Suprapubic skin (tissue), 4 donors: ENCODE measurements around the gene FRY. TPM values are rescaled to one million over a fixed set of nuclear protein-coding genes. Genes with fewer than 3 reads are reported as not detected.

ENCODE experiments used
- DNase-seq, 2 donors: peaks; one replicate each; pipeline ENCODE4 v3.0.0-alpha.2; 2019; ENCODE audit warnings: low spot score in 2 of 2
- H3K27ac ChIP-seq: fragments of 200-600 bp; sonication (generic); one replicate; pipeline ENCODE4 v1.5.1; 2019
- H3K27me3 ChIP-seq: fragments of 200-600 bp; sonication (generic); one replicate; pipeline ENCODE4 v1.5.1; 2019
- H3K36me3 ChIP-seq: fragments of 200-600 bp; sonication (generic); one replicate; pipeline ENCODE4 v1.5.1; 2019
- H3K4me1 ChIP-seq: fragments of 200-600 bp; sonication (generic); one replicate; pipeline ENCODE4 v1.5.1; 2019
- H3K4me3 ChIP-seq: fragments of 200-600 bp; sonication (generic); one replicate; pipeline ENCODE4 v1.5.1; 2019; ENCODE audit warnings: mild to moderate bottlenecking
- H3K9me3 ChIP-seq: fragments of 200-600 bp; sonication (generic); one replicate; pipeline ENCODE4 v1.5.1; 2019
- EP300 ChIP-seq: sonication (generic); formaldehyde crosslinking; IDR thresholded peaks from one replicate; pipeline ENCODE4 v1.6.1; 2017; ENCODE audit warnings: antibody characterized with exemption
- POLR2A ChIP-seq, 2 donors: fragments of 450-650 bp; IDR thresholded peaks; one replicate each; pipeline ENCODE4 v1.6.1; 2017; ENCODE audit warnings: antibody characterized with exemption in 2 of 2, mild to moderate bottlenecking in 2 of 2, moderate library complexity in 2 of 2
- POLR2AphosphoS5 ChIP-seq, 3 donors: sonication (generic); formaldehyde crosslinking; IDR thresholded peaks; one replicate each; pipeline ENCODE4 v1.6.1; 2017; ENCODE audit warnings: antibody characterized with exemption in 3 of 3
- WGBS: methylation state at CpG from one replicate; pipeline ENCODE4 v1.1.5; 2018; 5-methylcytosine and 5-hydroxymethylcytosine counted together
- total RNA-seq, 4 donors: library from RNA; depleted of rRNA; stranded (reverse); fragments of >200 nt; gene quantifications; one replicate each; pipeline ENCODE4 v1.1.0, GENCODE V29; 2016
- TF ChIP-seq, protein P1 (sequence below), 2 donors: fragments of 200-600 bp in 1 of 2; fragments of 450-650 bp in 1 of 2; sonication (generic) in 1 of 2; IDR thresholded peaks; one replicate each; pipeline ENCODE4 v1.5.1; 2016 to 2019; ENCODE audit warnings: antibody characterized with exemption in 2 of 2, mild to moderate bottlenecking in 1 of 2, moderate library complexity in 1 of 2

The FRY gene
- total RNA-seq, 4 donors from 2014 or later: 22.5 to 39.6 (median 26.8) TPM

DNA sequence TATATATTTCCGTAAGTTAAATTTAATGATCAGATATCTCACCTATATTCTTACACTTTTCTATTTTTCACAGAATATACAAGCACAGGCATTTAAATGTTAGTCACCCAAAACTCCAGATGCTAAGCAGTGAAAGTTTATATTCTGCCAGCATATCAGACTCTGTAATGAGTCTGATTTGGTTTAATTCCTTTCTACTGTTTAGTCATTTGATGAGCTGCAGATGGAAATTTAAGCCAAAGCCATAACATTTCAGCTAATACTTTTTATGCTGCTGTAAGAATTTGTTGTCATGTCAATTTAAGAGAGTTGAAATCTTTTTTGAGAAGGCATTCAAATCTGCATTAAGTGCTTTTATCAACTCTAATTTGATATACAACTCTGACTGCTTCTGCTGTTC is 8.0 kb downstream of the FRY start:
- no peak overlapping the region for H3K4me3 ChIP-seq
- 91% methylated on average over 1 of the region's 1 CpG for WGBS
- H3K27ac ChIP-seq: no peak overlapping the region
- DNase-seq: no peak
- H3K27me3 ChIP-seq: no peaks in the 10 kb centered on the region
- H3K9me3 ChIP-seq: no peaks in the 10 kb centered on the region
- no peaks in the 10 kb centered on the region for H3K36me3 ChIP-seq
- TF ChIP-seq, protein P1, sequence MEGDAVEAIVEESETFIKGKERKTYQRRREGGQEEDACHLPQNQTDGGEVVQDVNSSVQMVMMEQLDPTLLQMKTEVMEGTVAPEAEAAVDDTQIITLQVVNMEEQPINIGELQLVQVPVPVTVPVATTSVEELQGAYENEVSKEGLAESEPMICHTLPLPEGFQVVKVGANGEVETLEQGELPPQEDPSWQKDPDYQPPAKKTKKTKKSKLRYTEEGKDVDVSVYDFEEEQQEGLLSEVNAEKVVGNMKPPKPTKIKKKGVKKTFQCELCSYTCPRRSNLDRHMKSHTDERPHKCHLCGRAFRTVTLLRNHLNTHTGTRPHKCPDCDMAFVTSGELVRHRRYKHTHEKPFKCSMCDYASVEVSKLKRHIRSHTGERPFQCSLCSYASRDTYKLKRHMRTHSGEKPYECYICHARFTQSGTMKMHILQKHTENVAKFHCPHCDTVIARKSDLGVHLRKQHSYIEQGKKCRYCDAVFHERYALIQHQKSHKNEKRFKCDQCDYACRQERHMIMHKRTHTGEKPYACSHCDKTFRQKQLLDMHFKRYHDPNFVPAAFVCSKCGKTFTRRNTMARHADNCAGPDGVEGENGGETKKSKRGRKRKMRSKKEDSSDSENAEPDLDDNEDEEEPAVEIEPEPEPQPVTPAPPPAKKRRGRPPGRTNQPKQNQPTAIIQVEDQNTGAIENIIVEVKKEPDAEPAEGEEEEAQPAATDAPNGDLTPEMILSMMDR (IDR thresholded peaks at IDR 0.05): no peak
- no peak for TF ChIP-seq EP300
- TF ChIP-seq POLR2A (IDR thresholded peaks at IDR 0.05): no peak
- no peak for TF ChIP-seq POLR2AphosphoS5 (IDR thresholded peaks at IDR 0.05)
- peaks cover 13% of the 10 kb centered on the region for H3K4me1 ChIP-seq

DNA sequence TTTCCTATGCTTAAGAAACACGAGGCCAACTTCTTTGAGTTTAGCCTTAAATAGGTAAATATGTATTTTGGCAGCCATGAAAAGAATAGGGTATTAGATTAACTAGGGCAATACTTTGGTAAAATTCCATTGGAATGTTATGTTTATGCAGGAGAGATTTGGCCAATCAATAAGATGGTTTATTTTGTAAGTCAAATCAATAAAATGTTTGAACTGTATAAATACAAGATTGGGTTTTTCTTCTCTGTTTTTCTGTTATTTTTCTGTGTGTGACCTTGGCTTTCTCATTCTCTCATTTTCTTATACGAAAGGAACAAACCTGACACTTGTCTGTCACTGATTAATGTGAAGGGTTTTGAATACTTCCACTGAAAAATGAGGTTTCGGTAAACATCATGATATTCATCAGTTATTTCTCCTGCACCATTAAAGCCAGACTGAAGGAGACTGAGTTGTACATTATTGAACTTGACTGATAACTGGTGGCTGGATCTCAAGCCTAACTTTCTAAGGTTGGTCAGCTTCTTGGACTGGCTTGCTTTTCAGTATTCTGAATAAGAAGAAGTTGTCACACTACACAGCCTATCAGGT is 8.6 kb downstream of the FRY start:
- Histone ChIP-seq H3K9me3 (no peaks in the 10 kb centered on the region), H3K27me3 (no peaks in the 10 kb centered on the region), H3K4me3 (no peak overlapping the region), H3K4me1 (peaks cover 12% of the 10 kb centered on the region), H3K27ac (no peak overlapping the region), H3K36me3 (no peaks in the 10 kb centered on the region)
- TF ChIP-seq POLR2A (IDR thresholded peaks at IDR 0.05): no peak
- no peak for TF ChIP-seq EP300
- no peak for TF ChIP-seq POLR2AphosphoS5 (IDR thresholded peaks at IDR 0.05)
- TF ChIP-seq, protein P1 (IDR thresholded peaks at IDR 0.05): no peak
- DNase-seq: no peak
- WGBS: 79% methylated on average over 3 of the region's 3 CpGs

DNA sequence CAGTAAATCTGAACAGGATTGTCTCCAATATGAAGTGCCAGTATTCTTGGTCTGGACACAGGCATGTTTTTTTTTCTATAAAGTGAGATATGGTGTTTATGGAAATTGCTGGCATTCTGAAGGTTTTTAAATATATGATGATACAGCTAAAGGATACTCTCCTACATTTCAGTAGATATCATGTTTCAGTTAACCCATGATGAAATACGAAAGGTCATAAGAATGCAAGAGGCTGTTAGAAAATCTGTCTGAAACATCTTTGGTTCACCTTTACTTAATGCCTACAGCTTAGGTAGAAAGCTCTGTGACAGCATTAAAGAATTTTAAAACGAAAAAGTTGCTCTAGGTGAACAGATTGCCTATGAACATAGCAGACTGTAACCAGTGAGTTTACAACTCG is 9.1 kb downstream of the FRY start:
- 92% methylated on average over 3 of the region's 3 CpGs for WGBS

DNA sequence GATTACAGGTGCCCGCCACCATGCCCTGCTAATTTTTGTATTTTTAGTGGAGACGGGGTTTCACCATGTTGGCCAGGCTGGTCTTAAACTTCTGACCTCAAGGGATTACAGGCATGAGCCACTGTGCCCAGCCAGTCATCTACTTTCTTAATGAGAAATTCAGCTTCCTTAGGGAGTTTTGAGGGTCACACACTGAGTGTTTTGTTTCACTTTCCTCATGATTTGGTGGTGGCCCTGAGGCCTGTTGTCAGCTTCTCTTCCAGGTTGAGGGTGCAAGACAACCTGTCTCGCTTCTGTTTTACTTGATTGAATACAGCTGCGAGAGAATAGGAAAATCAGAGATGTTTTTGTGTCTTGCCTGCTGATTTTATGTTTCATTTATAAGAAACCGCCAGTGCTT is 9.9 kb downstream of the FRY start:
- no peak for TF ChIP-seq EP300
- no peak for TF ChIP-seq POLR2AphosphoS5 (IDR thresholded peaks at IDR 0.05)
- no peak for TF ChIP-seq POLR2A (IDR thresholded peaks at IDR 0.05)
- TF ChIP-seq, protein P1 (IDR thresholded peaks at IDR 0.05): no peak

More for the DNA sequence above, 9.1 kb downstream of the FRY start:
- Histone ChIP-seq H3K27ac (no peak overlapping the region), H3K27me3 (no peaks in the 10 kb centered on the region), H3K9me3 (no peaks in the 10 kb centered on the region), H3K4me1 (peaks cover 11% of the 10 kb centered on the region), H3K36me3 (no peaks in the 10 kb centered on the region), H3K4me3 (no peak overlapping the region)
- DNase-seq: no peak
- no peak for TF ChIP-seq POLR2AphosphoS5 (IDR thresholded peaks at IDR 0.05)
- TF ChIP-seq EP300: no peak
- TF ChIP-seq, protein P1 (IDR thresholded peaks at IDR 0.05): no peak

DNA sequence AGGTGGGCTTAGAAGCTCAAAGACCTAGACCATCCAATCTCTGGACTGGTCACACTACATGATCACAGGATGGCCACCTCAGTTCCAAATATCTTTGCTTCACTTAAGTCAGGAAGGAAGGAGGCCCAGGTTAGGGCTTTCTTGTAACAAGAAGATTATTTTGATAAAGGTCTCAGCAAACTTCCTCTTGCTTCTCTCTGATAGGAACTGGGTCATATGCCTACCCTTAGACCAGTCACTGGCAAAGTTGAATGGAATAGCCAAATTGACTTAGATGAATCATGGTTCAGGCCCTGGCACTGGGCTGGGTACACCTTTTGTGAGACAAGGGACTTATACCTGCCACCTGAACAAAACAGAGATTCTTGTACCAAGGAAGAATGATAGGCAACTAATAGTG is 11.0 kb downstream of the FRY start:
- H3K27ac ChIP-seq: no peak overlapping the region
- no peak for DNase-seq
- TF ChIP-seq POLR2AphosphoS5 (IDR thresholded peaks at IDR 0.05) (no peak), EP300 (no peak), POLR2A (IDR thresholded peaks at IDR 0.05) (no peak)
- TF ChIP-seq, protein P1 (IDR thresholded peaks at IDR 0.05): no peak
- no peaks in the 10 kb centered on the region for H3K36me3 ChIP-seq
- peaks cover 15% of the 10 kb centered on the region for H3K4me1 ChIP-seq
- no peaks in the 10 kb centered on the region for H3K27me3 ChIP-seq
- no peaks in the 10 kb centered on the region for H3K9me3 ChIP-seq
- H3K4me3 ChIP-seq: no peak overlapping the region

More for the DNA sequence above, 9.9 kb downstream of the FRY start:
- Histone ChIP-seq H3K9me3 (no peaks in the 10 kb centered on the region), H3K4me1 (peaks cover 13% of the 10 kb centered on the region), H3K27me3 (no peaks in the 10 kb centered on the region), H3K27ac (no peak overlapping the region), H3K36me3 (no peaks in the 10 kb centered on the region), H3K4me3 (no peak overlapping the region)
- 95% methylated on average over 5 of the region's 5 CpGs for WGBS
- no peak for DNase-seq
